ENCODE data around the gene CDKAL1. TPM values are rescaled to one million over a fixed set of nuclear protein-coding genes. Genes with fewer than 3 reads are reported as not detected.

CDKAL1 gene
- total and polyA plus RNA-seq, 10 of the 15 experiments (the other 5 are each of a cell fraction or from before 2014, with no cell fraction given), result 10.7 to 26.9 (median 17.3) TPM

DNA sequence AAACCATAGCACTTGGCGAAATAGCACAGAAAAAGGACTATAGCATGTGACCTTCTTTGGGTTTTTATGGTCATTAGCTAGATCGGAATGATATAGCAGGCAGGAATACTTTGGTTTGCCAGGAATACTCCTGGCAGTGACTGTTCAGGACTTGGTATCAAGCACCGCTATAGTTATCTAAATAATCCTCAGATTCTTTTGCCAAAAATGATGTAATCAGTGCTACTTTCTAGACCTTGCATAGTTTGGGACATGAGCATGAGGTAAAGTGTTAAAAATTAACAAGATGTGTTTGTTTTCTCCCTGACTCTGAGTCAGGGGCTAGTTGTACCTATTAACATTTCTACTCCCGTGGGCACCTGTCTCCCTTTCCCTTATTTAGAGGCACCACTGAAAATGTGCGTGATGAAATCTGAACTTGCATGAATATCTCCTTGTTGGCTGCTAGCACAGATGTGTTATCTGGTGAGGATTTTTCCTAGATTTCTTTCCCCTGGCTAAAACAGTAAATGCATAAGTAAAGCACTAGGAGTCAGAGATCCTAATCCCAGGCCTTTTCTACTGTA lies 511.0 kb downstream of the CDKAL1 start:
- in situ Hi-C loops (cut with MboI) (no loop called here), intact Hi-C loops (cut with micrococcal nuclease; ENCODE audit: unreplicated experiment) (no loop called here)
- Histone ChIP-seq H2AFZ (ENCODE audit: control insufficient read depth, low read depth, low read length) (no peak overlapping the region), H3K4me2 (ENCODE audit: control insufficient read depth, insufficient read depth) (no peak overlapping the region), H3K9me3 (replicated peaks; ENCODE audit: control insufficient read depth, insufficient read depth, low read length) (no peaks in the 10 kb centered on the region), H3K27me3 (replicated peaks in 1 of 2; ENCODE audit: control insufficient read depth in 2 of 2, insufficient read depth in 2 of 2, low read length in 1 of 2) (no peaks in the 10 kb centered on the region), H3K4me1 (ENCODE audit: control insufficient read depth, insufficient read depth, low read length) (no peaks in the 10 kb centered on the region), H3K4me3 (no peak overlapping the region), H4K20me1 (ENCODE audit: control insufficient read depth, insufficient read depth) (no peaks in the 10 kb centered on the region), H3K36me3 (ENCODE audit: control insufficient read depth in 2 of 2, insufficient read depth in 2 of 2, low read length in 1 of 2) (no peaks in the 10 kb centered on the region), H3K9ac (ENCODE audit: control insufficient read depth, insufficient read depth, low read length) (no peak overlapping the region), H3K79me2 (ENCODE audit: control insufficient read depth, insufficient read depth, low read length) (no peaks in the 10 kb centered on the region), H3K27ac (ENCODE audit: control insufficient read depth, insufficient read depth) (no peak overlapping the region)
- POLR2A ChIA-PET, result no interaction called here
- no peak for DNase-seq (ENCODE audit: low read depth, low spot score)
- ATAC-seq, result no peak
- no TSS peak for BruUV-seq (replicated peaks)
- FAIRE-seq, result no peak
- RAD21 ChIA-PET (ENCODE audit: unreplicated experiment), result interaction anchor here (0.5 to 0.8 kb wide), 2 partner anchors 17 to 862 kb away, joined by 3 read pairs; no protein-coding TSS in a partner anchor
- TF ChIP-seq SP1 (IDR thresholded peaks at IDR 0.05; ENCODE audit: low read depth, low read length), result no peak
- TF ChIP-seq IKZF2 (IDR thresholded peaks at IDR 0.05), result no peak
- no peak for TF ChIP-seq YBX1 (IDR thresholded peaks at IDR 0.05)
- no peak for TF ChIP-seq POU2F2 (IDR thresholded peaks at IDR 0.05; ENCODE audit: borderline replicate concordance, low read depth, low read length)
- TF ChIP-seq, protein P1, sequence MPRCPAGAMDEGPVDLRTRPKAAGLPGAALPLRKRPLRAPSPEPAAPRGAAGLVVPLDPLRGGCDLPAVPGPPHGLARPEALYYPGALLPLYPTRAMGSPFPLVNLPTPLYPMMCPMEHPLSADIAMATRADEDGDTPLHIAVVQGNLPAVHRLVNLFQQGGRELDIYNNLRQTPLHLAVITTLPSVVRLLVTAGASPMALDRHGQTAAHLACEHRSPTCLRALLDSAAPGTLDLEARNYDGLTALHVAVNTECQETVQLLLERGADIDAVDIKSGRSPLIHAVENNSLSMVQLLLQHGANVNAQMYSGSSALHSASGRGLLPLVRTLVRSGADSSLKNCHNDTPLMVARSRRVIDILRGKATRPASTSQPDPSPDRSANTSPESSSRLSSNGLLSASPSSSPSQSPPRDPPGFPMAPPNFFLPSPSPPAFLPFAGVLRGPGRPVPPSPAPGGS (IDR thresholded peaks at IDR 0.05; ENCODE audit: borderline replicate concordance, insufficient read depth, low read depth, low read length, poor library complexity, severe bottlenecking), result no peak
- TF ChIP-seq CREM (IDR thresholded peaks at IDR 0.05; ENCODE audit: low read depth), result no peak
- TF ChIP-seq BHLHE40 (IDR thresholded peaks at IDR 0.05; ENCODE audit: borderline replicate concordance in 1 of 2, low read depth in 2 of 2, low read length in 1 of 2), result no peak
- no peak for TF ChIP-seq ZNF384 (IDR thresholded peaks at IDR 0.05; ENCODE audit: borderline replicate concordance, low read depth, low read length)
- no peak for TF ChIP-seq RAD21 (IDR thresholded peaks at IDR 0.05; ENCODE audit: insufficient read depth, low read depth, low read length)
- TF ChIP-seq ZNF622 (IDR thresholded peaks at IDR 0.05), result no peak
- TF ChIP-seq IKZF1 (conservative IDR thresholded peaks at IDR 0.05), result no peak
- no peak for TF ChIP-seq ESRRA (IDR thresholded peaks at IDR 0.05; ENCODE audit: low read length)
- no peak for TF ChIP-seq ZSCAN29 (IDR thresholded peaks at IDR 0.05)
- TF ChIP-seq CEBPB (IDR thresholded peaks at IDR 0.05; ENCODE audit: borderline replicate concordance in 1 of 2, low read depth in 2 of 2, low read length in 2 of 2), result no peak
- no peak for TF ChIP-seq SPI1 (IDR thresholded peaks at IDR 0.05; ENCODE audit: borderline replicate concordance, insufficient read depth, low read depth, low read length)
- TF ChIP-seq MXI1 (IDR thresholded peaks at IDR 0.05; ENCODE audit: low read depth, low read length), result no peak
- TF ChIP-seq, protein P2, sequence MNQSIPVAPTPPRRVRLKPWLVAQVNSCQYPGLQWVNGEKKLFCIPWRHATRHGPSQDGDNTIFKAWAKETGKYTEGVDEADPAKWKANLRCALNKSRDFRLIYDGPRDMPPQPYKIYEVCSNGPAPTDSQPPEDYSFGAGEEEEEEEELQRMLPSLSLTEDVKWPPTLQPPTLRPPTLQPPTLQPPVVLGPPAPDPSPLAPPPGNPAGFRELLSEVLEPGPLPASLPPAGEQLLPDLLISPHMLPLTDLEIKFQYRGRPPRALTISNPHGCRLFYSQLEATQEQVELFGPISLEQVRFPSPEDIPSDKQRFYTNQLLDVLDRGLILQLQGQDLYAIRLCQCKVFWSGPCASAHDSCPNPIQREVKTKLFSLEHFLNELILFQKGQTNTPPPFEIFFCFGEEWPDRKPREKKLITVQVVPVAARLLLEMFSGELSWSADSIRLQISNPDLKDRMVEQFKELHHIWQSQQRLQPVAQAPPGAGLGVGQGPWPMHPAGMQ (IDR thresholded peaks at IDR 0.05; ENCODE audit: borderline replicate concordance), result no peak
- SMC1A ChIA-PET (ENCODE audit: uncharacterized antibody, unreplicated experiment), result interaction anchor here (1.6 kb wide), 1 partner anchor 17 kb away, joined by 4 read pairs; no protein-coding TSS in a partner anchor
- CTCF ChIA-PET, result interaction anchor here (0.5 kb wide), 1 partner anchor 9 kb away, joined by 3 read pairs; no protein-coding TSS in a partner anchor
- 97% methylated on average over 5 of the region's 5 CpGs for WGBS (ENCODE audit: insufficient coverage, insufficient replicate concordance, low lambda C conversion rate, missing lambda C conversion rate)
